Neural cell (in vitro differentiated cells): ENCODE results near the gene ALG3. TPM values are rescaled to one million over a fixed set of nuclear protein-coding genes. Genes with fewer than 3 reads are reported as not detected.

Experiments used
- H2AFZ ChIP-seq: fragments of 200-600, 300-800 bp; sonication (generic), shearing (Covaris generic); 2 replicates; pipeline ENCODE4 v1.6.0; 2014; ENCODE audit warnings: low read depth, mild to moderate bottlenecking, antibody characterized with exemption, low read length, moderate library complexity
- H3F3A ChIP-seq: fragments of 200-600 bp; shearing (Covaris generic); 2 replicates; pipeline ENCODE4 v1.6.1; 2016; ENCODE audit warnings: mild to moderate bottlenecking, moderate library complexity, mixed read lengths, antibody characterized with exemption, low read length; ENCODE audit not compliant: insufficient read depth, poor library complexity, severe bottlenecking
- H3K27ac ChIP-seq: fragments of 200-600, 300-800 bp; sonication (generic), shearing (Covaris generic); 2 replicates; pipeline ENCODE4 v1.5.1; 2014; ENCODE audit warnings: mild to moderate bottlenecking, low read length, moderate library complexity
- H3K27me3 ChIP-seq: fragments of 300-800, 200-600 bp; sonication (generic), shearing (Covaris generic); 2 replicates; pipeline ENCODE4 v1.6.0; 2014; ENCODE audit warnings: mild to moderate bottlenecking, low read depth, low read length, moderate library complexity; ENCODE audit not compliant: insufficient read depth
- H3K36me3 ChIP-seq: fragments of 300-800, 200-600 bp; sonication (generic), shearing (Covaris generic); 2 replicates; pipeline ENCODE4 v1.5.1; 2014; ENCODE audit warnings: mild to moderate bottlenecking, antibody characterized with exemption, low read length, moderate library complexity; ENCODE audit not compliant: insufficient read depth
- H3K4me2 ChIP-seq: fragments of 300-800, 200-600 bp; sonication (generic), shearing (Covaris generic); 2 replicates; pipeline ENCODE4 v1.6.0; 2014; ENCODE audit warnings: mild to moderate bottlenecking, low read length
- H3K4me3 ChIP-seq: fragments of 300-800, 200-600 bp; sonication (generic), shearing (Covaris generic); 2 replicates; pipeline ENCODE4 v1.5.1; 2014; ENCODE audit warnings: mild to moderate bottlenecking, low read length, moderate library complexity
- H3K79me2 ChIP-seq: fragments of 200-600 bp; shearing (Covaris generic); replicated peaks from 2 replicates; pipeline ENCODE4 v1.6.0; 2014; ENCODE audit warnings: mild to moderate bottlenecking, low read length, moderate library complexity; ENCODE audit not compliant: insufficient read depth
- H3K9ac ChIP-seq: fragments of 300-800, 200-600 bp; sonication (generic), shearing (Covaris generic); 2 replicates; pipeline ENCODE4 v1.6.1; 2016; ENCODE audit warnings: mild to moderate bottlenecking, low read length, mixed read lengths
- H3K9me2 ChIP-seq: fragments of 200-600 bp; shearing (Covaris generic); 2 replicates; pipeline ENCODE4 v1.6.1; 2016; ENCODE audit warnings: mild to moderate bottlenecking, low read length, mixed read lengths; ENCODE audit not compliant: insufficient read depth
- H3K9me3 ChIP-seq: fragments of 200-600, 300-800 bp; sonication (generic), shearing (Covaris generic); 2 replicates; pipeline ENCODE4 v1.6.1; 2016; ENCODE audit warnings: mild to moderate bottlenecking, mixed run types, low read length, moderate library complexity, mixed read lengths
- H4K20me1 ChIP-seq: fragments of 200-600 bp; shearing (Covaris generic); 2 replicates; pipeline ENCODE4 v1.6.1; 2016; ENCODE audit warnings: mild to moderate bottlenecking, mixed run types; ENCODE audit not compliant: insufficient read depth
- CTCF ChIP-seq: fragments of 450-650 bp; IDR thresholded peaks from 2 replicates; pipeline ENCODE4 v1.5.1; 2014; ENCODE audit warnings: antibody characterized with exemption, mild to moderate bottlenecking, moderate library complexity; ENCODE audit not compliant: poor library complexity, severe bottlenecking
- EP300 ChIP-seq: fragments of 450-650 bp; conservative IDR thresholded peaks from 2 replicates; pipeline ENCODE4 v1.6.1; 2014; ENCODE audit warnings: antibody characterized with exemption, mild to moderate bottlenecking, moderate library complexity; ENCODE audit not compliant: poor library complexity, severe bottlenecking
- EZH2 ChIP-seq: fragments of 200-600, 300-800 bp; shearing (Covaris generic), sonication (generic); IDR thresholded peaks from 2 replicates; pipeline ENCODE4 v1.6.1; 2014; ENCODE audit warnings: antibody characterized with exemption, low read length, borderline replicate concordance, mild to moderate bottlenecking; ENCODE audit not compliant: insufficient read depth, poor library complexity, severe bottlenecking
- MXI1 ChIP-seq: fragments of 450-650 bp; conservative IDR thresholded peaks from 2 replicates; pipeline ENCODE4 v1.6.1; 2014; ENCODE audit warnings: antibody characterized with exemption, mild to moderate bottlenecking; ENCODE audit not compliant: poor library complexity, severe bottlenecking
- POLR2AphosphoS5 ChIP-seq: IDR thresholded peaks from 2 replicates; pipeline ENCODE4 v1.6.1; 2012
- RAD21 ChIP-seq: fragments of 450-650 bp; conservative IDR thresholded peaks from 2 replicates; pipeline ENCODE4 v1.6.1; 2014; ENCODE audit warnings: antibody characterized with exemption, mild to moderate bottlenecking, moderate library complexity
- REST ChIP-seq: IDR thresholded peaks from 2 replicates; pipeline ENCODE4 v1.6.1; 2012; ENCODE audit warnings: borderline replicate concordance
- SMC3 ChIP-seq: fragments of 450-650 bp; conservative IDR thresholded peaks from 2 replicates; pipeline ENCODE4 v1.6.1; 2014; ENCODE audit warnings: antibody characterized with exemption, mild to moderate bottlenecking, moderate library complexity; ENCODE audit not compliant: poor library complexity
- TAF1 ChIP-seq: IDR thresholded peaks from 2 replicates; pipeline ENCODE4 v1.6.1; 2012; ENCODE audit warnings: low read depth
- polyA plus RNA-seq: library from polyadenylated mRNA; depleted of rRNA; stranded (reverse); fragments of >200 nt; gene quantifications from 2 replicates; pipeline ENCODE4 v1.2.3, GENCODE V29; 2014

ALG3 gene
- polyA plus RNA-seq, 1 donor from 2014 or later, result 13.5 TPM

GRCh38 chr3:184237807-184238206 lies 11.0 kb downstream of the ALG3 start:
- H3K9me3 ChIP-seq, result no peaks in the 10 kb centered on the region
- TF ChIP-seq TAF1 (no peak), RAD21 (no peak), SMC3 (no peak)
- no peak overlapping the region for H2AFZ ChIP-seq
- H4K20me1 ChIP-seq, result no peaks in the 10 kb centered on the region
- no peak overlapping the region for H3K4me2 ChIP-seq
- no peaks in the 10 kb centered on the region for H3F3A ChIP-seq
- H3K9me2 ChIP-seq, result no peaks in the 10 kb centered on the region
- H3K79me2 ChIP-seq, result no peaks in the 10 kb centered on the region
- H3K9ac ChIP-seq, result no peak overlapping the region
- no peak overlapping the region for H3K4me3 ChIP-seq
- H3K27me3 ChIP-seq, result peaks cover 13% of the 10 kb centered on the region
- no peaks in the 10 kb centered on the region for H3K36me3 ChIP-seq
- no peak overlapping the region for H3K27ac ChIP-seq

GRCh38 chr3:184237211-184237610 lies 11.6 kb downstream of the ALG3 start:
- Histone ChIP-seq H3K9ac (no peak overlapping the region), H3F3A (no peaks in the 10 kb centered on the region), H4K20me1 (no peaks in the 10 kb centered on the region), H3K9me2 (no peaks in the 10 kb centered on the region), H3K27me3 (peaks cover 19% of the 10 kb centered on the region), H3K27ac (no peak overlapping the region), H3K36me3 (no peaks in the 10 kb centered on the region), H3K9me3 (no peaks in the 10 kb centered on the region), H3K79me2 (no peaks in the 10 kb centered on the region), H3K4me2 (no peak overlapping the region), H3K4me3 (no peak overlapping the region), H2AFZ (no peak overlapping the region)
- TF ChIP-seq MXI1, result no peak
- TF ChIP-seq EP300, result no peak
- no peak for TF ChIP-seq POLR2AphosphoS5
- TF ChIP-seq EZH2, result no peak

GRCh38 chr3:184236636-184237035 lies 12.1 kb downstream of the ALG3 start:
- no peaks in the 10 kb centered on the region for H3K9me3 ChIP-seq

More at GRCh38 chr3:184236636-184237035, 12.1 kb downstream of the ALG3 start:
- Histone ChIP-seq H3K27me3 (peaks cover 25% of the 10 kb centered on the region), H3K4me3 (no peak overlapping the region), H3K9ac (no peak overlapping the region), H3F3A (no peaks in the 10 kb centered on the region), H3K79me2 (no peaks in the 10 kb centered on the region), H3K36me3 (no peaks in the 10 kb centered on the region), H4K20me1 (no peaks in the 10 kb centered on the region), H3K9me2 (no peaks in the 10 kb centered on the region), H3K4me2 (no peak overlapping the region), H2AFZ (no peak overlapping the region), H3K27ac (no peak overlapping the region)
- no peak for TF ChIP-seq SMC3
- no peak for TF ChIP-seq EZH2
- no peak for TF ChIP-seq EP300
- no peak for TF ChIP-seq MXI1
- TF ChIP-seq REST, result no peak
- no peak for TF ChIP-seq POLR2AphosphoS5
- no peak for TF ChIP-seq TAF1
- no peak for TF ChIP-seq RAD21
- TF ChIP-seq CTCF, result no peak
